Measurements from ENCODE around the gene BRD9.

DNA sequence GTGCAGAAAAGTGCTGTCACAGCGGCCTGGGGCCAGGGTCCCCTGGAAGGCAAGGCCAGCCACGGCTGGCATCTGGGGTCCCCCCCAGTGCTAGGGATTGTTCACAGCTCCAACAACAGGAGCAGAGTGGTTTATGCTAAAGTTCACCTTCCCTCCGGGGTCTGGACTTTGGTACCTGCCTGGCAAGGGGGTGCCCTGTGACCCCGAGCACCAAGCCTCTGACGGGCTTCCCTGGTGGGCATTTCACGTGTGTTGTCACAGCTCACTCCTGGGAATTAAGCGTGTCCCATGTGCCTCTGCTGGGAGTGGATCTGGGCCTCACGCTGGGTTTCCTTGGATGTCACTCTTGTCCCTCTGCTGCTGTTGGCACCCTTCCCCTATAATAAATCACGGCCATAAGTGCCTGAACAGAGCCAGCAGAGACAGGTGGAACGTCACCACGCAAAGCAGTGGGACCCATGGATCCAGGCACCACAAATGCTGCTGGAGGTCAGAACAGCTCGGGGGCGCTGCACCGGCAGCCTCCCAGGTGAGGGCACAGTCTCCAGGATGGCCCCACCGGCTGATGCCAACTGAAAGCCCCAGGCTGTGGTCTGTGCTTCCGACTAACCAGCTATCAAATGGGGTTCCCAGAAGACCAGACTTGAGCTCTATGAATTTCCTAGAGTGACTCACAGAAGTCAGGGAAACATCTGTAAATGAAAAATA, 24.0 kb downstream of the BRD9 start:
- TF ChIP-seq, protein P1, sequence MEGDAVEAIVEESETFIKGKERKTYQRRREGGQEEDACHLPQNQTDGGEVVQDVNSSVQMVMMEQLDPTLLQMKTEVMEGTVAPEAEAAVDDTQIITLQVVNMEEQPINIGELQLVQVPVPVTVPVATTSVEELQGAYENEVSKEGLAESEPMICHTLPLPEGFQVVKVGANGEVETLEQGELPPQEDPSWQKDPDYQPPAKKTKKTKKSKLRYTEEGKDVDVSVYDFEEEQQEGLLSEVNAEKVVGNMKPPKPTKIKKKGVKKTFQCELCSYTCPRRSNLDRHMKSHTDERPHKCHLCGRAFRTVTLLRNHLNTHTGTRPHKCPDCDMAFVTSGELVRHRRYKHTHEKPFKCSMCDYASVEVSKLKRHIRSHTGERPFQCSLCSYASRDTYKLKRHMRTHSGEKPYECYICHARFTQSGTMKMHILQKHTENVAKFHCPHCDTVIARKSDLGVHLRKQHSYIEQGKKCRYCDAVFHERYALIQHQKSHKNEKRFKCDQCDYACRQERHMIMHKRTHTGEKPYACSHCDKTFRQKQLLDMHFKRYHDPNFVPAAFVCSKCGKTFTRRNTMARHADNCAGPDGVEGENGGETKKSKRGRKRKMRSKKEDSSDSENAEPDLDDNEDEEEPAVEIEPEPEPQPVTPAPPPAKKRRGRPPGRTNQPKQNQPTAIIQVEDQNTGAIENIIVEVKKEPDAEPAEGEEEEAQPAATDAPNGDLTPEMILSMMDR (conservative IDR thresholded peaks at IDR 0.05 in 1 of 2, IDR thresholded peaks at IDR 0.05 in 1 of 2; ENCODE audit: extremely low read depth in 1 of 2, insufficient read depth in 1 of 2, low read depth in 1 of 2, low read length in 2 of 2): no peak
- TF ChIP-seq EZH2 (IDR thresholded peaks at IDR 0.05; ENCODE audit: borderline replicate concordance, low read length): no peak

Measured in mammary epithelial cell (primary cell).